Fibroblast of lung (primary cell): ENCODE data around the gene ACP6. TPM values are rescaled to one million over a fixed set of nuclear protein-coding genes. Genes with fewer than 3 reads are reported as not detected.

ENCODE experiments used
- DNase-seq, 2 donors: peaks; one replicate each; pipeline versions ENCODE4 v3.0.0 to v3.0.0-alpha.2; 2010; ENCODE audit warnings: low read depth in 2 of 2
- H2AFZ ChIP-seq: 2 replicates; pipeline ENCODE4 v1.5.1; 2012; ENCODE audit warnings: low read length, control low read depth, inconsistent platforms
- H3K27ac ChIP-seq: 2 replicates; pipeline ENCODE4 v1.5.1; 2011; ENCODE audit warnings: low read length, control low read depth; ENCODE audit not compliant: insufficient read depth
- H3K27me3 ChIP-seq: 2 replicates; pipeline ENCODE4 v1.5.1; 2011; ENCODE audit warnings: mild to moderate bottlenecking, low read length; ENCODE audit not compliant: control insufficient read depth, insufficient read depth
- H3K36me3 ChIP-seq: 2 replicates; pipeline ENCODE4 v1.5.1; 2011; ENCODE audit warnings: low read length; ENCODE audit not compliant: control insufficient read depth, insufficient read depth
- H3K4me1 ChIP-seq: 2 replicates; pipeline ENCODE4 v1.5.1; 2011; ENCODE audit warnings: low read length; ENCODE audit not compliant: control insufficient read depth, insufficient read depth; ENCODE audit errors: extremely low read depth
- H3K4me2 ChIP-seq: 2 replicates; pipeline ENCODE4 v1.5.1; 2011; ENCODE audit warnings: low read length, control low read depth; ENCODE audit not compliant: insufficient read depth; ENCODE audit errors: extremely low read depth
- H3K4me3 ChIP-seq, 4 experiments: fragments of 200-600 bp in 1 of 4; sonication (generic) in 1 of 4; replicated peaks in 1 of 4; 2 replicates each; pipeline ENCODE4 v1.5.1; 2011 to 2016; ENCODE audit warnings: low read length in 4 of 4, low read depth in 3 of 4, mild to moderate bottlenecking in 3 of 4, control low read depth in 2 of 4, inconsistent platforms in 1 of 4, mixed read lengths in 1 of 4; ENCODE audit not compliant: insufficient read depth in 1 of 4; ENCODE audit errors: control extremely low read depth in 1 of 4
- H3K79me2 ChIP-seq: 2 replicates; pipeline ENCODE4 v1.5.1; 2012; ENCODE audit warnings: mild to moderate bottlenecking, low read length, inconsistent platforms; ENCODE audit not compliant: control insufficient read depth, insufficient read depth
- H3K9ac ChIP-seq: 2 replicates; pipeline ENCODE4 v1.5.1; 2011; ENCODE audit warnings: mild to moderate bottlenecking, low read length, control low read depth; ENCODE audit not compliant: insufficient read depth
- H3K9me3 ChIP-seq: 2 replicates; pipeline ENCODE4 v1.5.1; 2012; ENCODE audit warnings: low read depth, low read length; ENCODE audit not compliant: control insufficient read depth, insufficient read depth
- H4K20me1 ChIP-seq: 2 replicates; pipeline ENCODE4 v1.5.1; 2011; ENCODE audit warnings: low read length; ENCODE audit not compliant: control insufficient read depth, insufficient read depth; ENCODE audit errors: extremely low read depth
- CTCF ChIP-seq, 2 donors: IDR thresholded peaks in 1 of 2; conservative IDR thresholded peaks in 1 of 2; 1 replicate in 1 of 2; 2 replicates in 1 of 2; pipeline ENCODE4 v1.5.1; 2011 to 2012; ENCODE audit warnings: low read length in 2 of 2, control low read depth in 1 of 2, inconsistent platforms in 1 of 2, low read depth in 1 of 2, mild to moderate bottlenecking in 1 of 2
- EZH2 ChIP-seq: IDR thresholded peaks from 2 replicates; pipeline ENCODE4 v1.5.1; 2012; ENCODE audit warnings: low read length, control low read depth, mild to moderate bottlenecking; ENCODE audit errors: missing control alignments
- polyA plus RNA-seq, 2 donors: library from polyadenylated mRNA; depleted of rRNA in 1 of 2; stranded (reverse) in 1 of 2; unstranded in 1 of 2; fragments of >200 nt; gene quantifications; 2 replicates each; pipeline ENCODE4 v1.2.1, GENCODE V29; 2011 to 2012; ENCODE audit warnings: missing spikeins in 1 of 2
- total RNA-seq: library from RNA; depleted of rRNA; stranded (reverse); fragments of >200 nt; gene quantifications from 2 replicates; pipeline ENCODE4 v1.2.1, GENCODE V29; 2014

The ACP6 gene
- total and polyA plus RNA-seq, 2 donors (not counting 1 experiment from before 2014, with no cell fraction given) = 3.9 to 7.4 TPM

DNA sequence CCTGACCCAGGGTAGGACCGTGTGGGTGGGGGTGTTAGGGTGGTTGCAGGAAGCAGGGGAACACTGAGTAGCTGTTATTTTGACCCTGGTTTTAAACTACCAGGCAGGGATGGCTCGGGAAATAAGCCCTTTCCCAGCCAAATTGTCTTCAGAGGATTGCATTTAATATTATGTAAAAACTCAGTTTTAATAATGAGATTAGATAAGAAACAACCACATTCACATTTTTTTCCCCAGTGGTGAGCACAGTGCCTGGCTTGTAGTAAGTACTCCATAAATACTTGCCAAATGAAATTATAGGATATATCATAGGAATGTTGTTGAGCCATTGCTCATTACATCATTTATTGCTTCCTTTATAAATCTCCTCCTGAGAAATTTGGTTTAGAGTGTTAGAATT lies 3.1 kb upstream of the ACP6 start:
- DNase-seq = peak; percentile 33 to 76
- Histone ChIP-seq H3K27ac (no peak overlapping the region), H3K27me3 (no peaks in the 10 kb centered on the region), H3K79me2 (no peaks in the 10 kb centered on the region), H4K20me1 (no peaks in the 10 kb centered on the region), H2AFZ (no peak overlapping the region), H3K36me3 (no peaks in the 10 kb centered on the region), H3K4me1 (peaks cover 2% of the 10 kb centered on the region), H3K9me3 (no peaks in the 10 kb centered on the region), H3K9ac (no peak overlapping the region), H3K4me3 (no peak overlapping the region), H3K4me2 (no peak overlapping the region)
- TF ChIP-seq CTCF (conservative IDR thresholded peaks at IDR 0.05 in 1 of 2, IDR thresholded peaks at IDR 0.05 in 1 of 2; ENCODE audit: low read depth in 1 of 2, low read length in 2 of 2) = no peak
- TF ChIP-seq EZH2 = no peak

- Histone ChIP-seq H3K79me2 (no peaks in the 10 kb centered on the region), H3K4me2 (peak overlapping the region; percentile 61), H3K4me3 (peak overlapping the region; percentile 58 to 81 (median 68)), H3K9ac (peak overlapping the region; percentile 51), H3K27me3 (no peaks in the 10 kb centered on the region), H3K36me3 (no peaks in the 10 kb centered on the region), H4K20me1 (no peaks in the 10 kb centered on the region), H3K4me1 (no peaks in the 10 kb centered on the region), H3K27ac (peak overlapping the region; percentile 20), H2AFZ (peak overlapping the region; percentile 74), H3K9me3 (no peaks in the 10 kb centered on the region)
- peak; percentile 45 to 61 for DNase-seq
- no peak for TF ChIP-seq CTCF (conservative IDR thresholded peaks at IDR 0.05 in 1 of 2, IDR thresholded peaks at IDR 0.05 in 1 of 2; ENCODE audit: low read depth in 1 of 2, low read length in 2 of 2)
These were observed 630 bp downstream of the ACP6 start for GRCh38 chr1:147669469-147670318.

GRCh38 chr1:147665521-147665920 lies 4.8 kb downstream of the ACP6 start:
- Histone ChIP-seq H3K79me2 (no peaks in the 10 kb centered on the region), H4K20me1 (no peaks in the 10 kb centered on the region), H3K9ac (no peak overlapping the region), H3K4me3 (no peak overlapping the region), H3K4me2 (no peak overlapping the region), H3K27ac (no peak overlapping the region), H3K9me3 (no peaks in the 10 kb centered on the region), H3K36me3 (no peaks in the 10 kb centered on the region), H3K4me1 (no peaks in the 10 kb centered on the region), H3K27me3 (no peaks in the 10 kb centered on the region), H2AFZ (no peak overlapping the region)
- no peak for TF ChIP-seq EZH2
- peak; percentile 16 to 40 for TF ChIP-seq CTCF (conservative IDR thresholded peaks at IDR 0.05 in 1 of 2, IDR thresholded peaks at IDR 0.05 in 1 of 2; ENCODE audit: low read depth in 1 of 2, low read length in 2 of 2)
- no peak for DNase-seq
